ENCODE data around the gene XPO5.

GRCh38 chr6:43621836-43622180 lies 46.0 kb upstream of the XPO5 start:
- no peak for TF ChIP-seq TAF1 (IDR thresholded peaks at IDR 0.05; ENCODE audit: borderline replicate concordance, insufficient read depth, low read length)
- no peak for TF ChIP-seq REST (IDR thresholded peaks at IDR 0.05; ENCODE audit: insufficient read depth in 1 of 2, low read depth in 2 of 2, low read length in 2 of 2)
- no peak for TF ChIP-seq POLR2AphosphoS5 (IDR thresholded peaks at IDR 0.05; ENCODE audit: low read depth, low read length)
- TF ChIP-seq SIN3A (IDR thresholded peaks at IDR 0.05; ENCODE audit: borderline replicate concordance, insufficient read depth, low read length): no peak
- TF ChIP-seq FOXP2 (optimal IDR thresholded peaks at IDR 0.05; ENCODE audit: borderline replicate concordance, extremely low read depth, extremely low read length, insufficient read depth): no peak

Measured in PFSK-1 (cell line).